Uterus (tissue), 2 donors: ENCODE data around the gene DIAPH3.

Experiments used
- CTCF ChIP-seq, 4 experiments: fragments of 200-600 bp in 2 of 4; fragments of 450-650 bp in 2 of 4; sonication (generic) in 2 of 4; IDR thresholded peaks; one replicate each; pipeline ENCODE4 v1.5.1; 2016 to 2019; ENCODE audit warnings: antibody characterized with exemption in 4 of 4, mild to moderate bottlenecking in 2 of 4, moderate library complexity in 1 of 4
- POLR2A ChIP-seq, 2 donors: fragments of 450-650 bp; IDR thresholded peaks; one replicate each; pipeline ENCODE4 v1.6.1; 2016; ENCODE audit warnings: antibody characterized with exemption in 2 of 2, mild to moderate bottlenecking in 1 of 2, moderate library complexity in 1 of 2

GRCh38 chr13:59742467-59742866 is 421.3 kb downstream of the DIAPH3 start:
- TF ChIP-seq CTCF (IDR thresholded peaks at IDR 0.05) = no peak
- TF ChIP-seq POLR2A (IDR thresholded peaks at IDR 0.05) = no peak
